ENCODE data around the gene UBXN10. TPM values are rescaled to one million over a fixed set of nuclear protein-coding genes. Genes with fewer than 3 reads are reported as not detected.

UBXN10 gene
- total RNA-seq, 4 donors from 2014 or later: 12.2 to 27.9 (median 14.4) TPM

- Histone ChIP-seq H3K27ac (replicated peaks in 1 of 4) (peak overlapping the region in 3 of 4 donors; percentile 22 to 48 (median 23)), H3K4me1 (peaks cover 13 to 21% (median 18%) of the 10 kb centered on the region in 4 donors), H3K36me3 (no peaks in the 10 kb centered on the region), H3K9me3 (no peaks in the 10 kb centered on the region), H3K27me3 (peaks cover 0 to 6% (median 0%) of the 10 kb centered on the region in 4 donors), H3K4me3 (peak overlapping the region; percentile 47 to 53 (median 50))
- 0% methylated on average over 8 of the region's 29 CpGs for WGBS
- peak; percentile 94 for DNase-seq (ENCODE audit: extremely low spot score)
- intact Hi-C loops (cut with DNase I): loop anchor here (1.0 to 5.0 kb wide), 3 partner anchors 50 to 234 kb away; no protein-coding TSS in a partner anchor
- peak in 1 of 2 donors; percentile 23 for TF ChIP-seq POLR2AphosphoS5 (IDR thresholded peaks at IDR 0.05)
- TF ChIP-seq CTCF (IDR thresholded peaks at IDR 0.05): peak; percentile 91 to 97 (median 94)
- TF ChIP-seq POLR2A (IDR thresholded peaks at IDR 0.05; ENCODE audit: low read depth): no peak
- no peak for TF ChIP-seq EP300 (IDR thresholded peaks at IDR 0.05)
Measured at GRCh38 chr1:20151906-20152598, 33.8 kb upstream of the UBXN10 start.

GRCh38 chr1:20152599-20152930 lies 33.3 kb upstream of the UBXN10 start:
- peak overlapping the region; percentile 7 to 48 (median 22) for H3K27ac ChIP-seq (replicated peaks in 1 of 4)
- TF ChIP-seq CTCF (IDR thresholded peaks at IDR 0.05) (no peak), POLR2A (IDR thresholded peaks at IDR 0.05; ENCODE audit: low read depth) (no peak)

GRCh38 chr1:20153000-20153418 lies 32.9 kb upstream of the UBXN10 start:
- TF ChIP-seq POLR2A (IDR thresholded peaks at IDR 0.05; ENCODE audit: low read depth): no peak
- no peak for TF ChIP-seq CTCF (IDR thresholded peaks at IDR 0.05)
- H3K36me3 ChIP-seq: no peaks in the 10 kb centered on the region
- H3K9me3 ChIP-seq: no peaks in the 10 kb centered on the region
- no peak overlapping the region for H3K4me3 ChIP-seq
- peaks cover 0 to 6% (median 0%) of the 10 kb centered on the region in 4 donors for H3K27me3 ChIP-seq
- DNase-seq (ENCODE audit: extremely low spot score): no peak
- WGBS: 58% methylated on average over 6 of the region's 6 CpGs
- intact Hi-C loops (cut with DNase I): loop anchor here (1.0 to 5.0 kb wide), 3 partner anchors 51 to 235 kb away; no protein-coding TSS in a partner anchor
- H3K4me1 ChIP-seq: peaks cover 13 to 21% (median 18%) of the 10 kb centered on the region in 4 donors
- peak overlapping the region; percentile 7 to 48 (median 22) for H3K27ac ChIP-seq (replicated peaks in 1 of 4)

More at GRCh38 chr1:20152599-20152930, 33.3 kb upstream of the UBXN10 start:
- peak overlapping the region; percentile 47 to 53 (median 50) for H3K4me3 ChIP-seq
- peaks cover 0 to 6% (median 0%) of the 10 kb centered on the region in 4 donors for H3K27me3 ChIP-seq
- peaks cover 13 to 21% (median 18%) of the 10 kb centered on the region in 4 donors for H3K4me1 ChIP-seq
- H3K36me3 ChIP-seq: no peaks in the 10 kb centered on the region
- WGBS: 22% methylated on average over 1 of the region's 7 CpGs
- DNase-seq (ENCODE audit: extremely low spot score): no peak
- no peaks in the 10 kb centered on the region for H3K9me3 ChIP-seq
- intact Hi-C loops (cut with DNase I): loop anchor here (1.0 to 5.0 kb wide), 3 partner anchors 50 to 234 kb away; no protein-coding TSS in a partner anchor

GRCh38 chr1:20154301-20154831 lies 31.5 kb upstream of the UBXN10 start:
- Histone ChIP-seq H3K36me3 (no peaks in the 10 kb centered on the region), H3K4me3 (peak overlapping the region in 2 of 4 donors; percentile 3 to 30), H3K27me3 (peaks cover 0 to 6% (median 0%) of the 10 kb centered on the region in 4 donors), H3K27ac (replicated peaks in 1 of 4) (peak overlapping the region in 2 of 4 donors; percentile 3 to 10), H3K4me1 (peaks cover 13 to 21% (median 18%) of the 10 kb centered on the region in 4 donors), H3K9me3 (peaks cover 0 to 12% (median 6%) of the 10 kb centered on the region in 4 donors)
- WGBS: 86% methylated on average over 14 of the region's 18 CpGs
- intact Hi-C loops (cut with DNase I): loop anchor here (5.0 kb wide), 1 partner anchor 52 kb away; no protein-coding TSS in a partner anchor
- no peak for TF ChIP-seq POLR2AphosphoS5 (IDR thresholded peaks at IDR 0.05)
- TF ChIP-seq CTCF (IDR thresholded peaks at IDR 0.05): no peak
- no peak for TF ChIP-seq POLR2A (IDR thresholded peaks at IDR 0.05; ENCODE audit: low read depth)
- no peak for TF ChIP-seq EP300 (IDR thresholded peaks at IDR 0.05)
- DNase-seq (ENCODE audit: extremely low spot score): no peak

Measured in esophagus muscularis mucosa (tissue), 4 donors.